IPS DF 4.7 (cell line): ENCODE data around the gene DENND6B.

Experiments used
- DNase-seq: peaks from one replicate; pipeline ENCODE4 v3.0.0-alpha.2; 2013; ENCODE audit warnings: low spot score; ENCODE audit errors: extremely low read depth

Gene DENND6B

DNA sequence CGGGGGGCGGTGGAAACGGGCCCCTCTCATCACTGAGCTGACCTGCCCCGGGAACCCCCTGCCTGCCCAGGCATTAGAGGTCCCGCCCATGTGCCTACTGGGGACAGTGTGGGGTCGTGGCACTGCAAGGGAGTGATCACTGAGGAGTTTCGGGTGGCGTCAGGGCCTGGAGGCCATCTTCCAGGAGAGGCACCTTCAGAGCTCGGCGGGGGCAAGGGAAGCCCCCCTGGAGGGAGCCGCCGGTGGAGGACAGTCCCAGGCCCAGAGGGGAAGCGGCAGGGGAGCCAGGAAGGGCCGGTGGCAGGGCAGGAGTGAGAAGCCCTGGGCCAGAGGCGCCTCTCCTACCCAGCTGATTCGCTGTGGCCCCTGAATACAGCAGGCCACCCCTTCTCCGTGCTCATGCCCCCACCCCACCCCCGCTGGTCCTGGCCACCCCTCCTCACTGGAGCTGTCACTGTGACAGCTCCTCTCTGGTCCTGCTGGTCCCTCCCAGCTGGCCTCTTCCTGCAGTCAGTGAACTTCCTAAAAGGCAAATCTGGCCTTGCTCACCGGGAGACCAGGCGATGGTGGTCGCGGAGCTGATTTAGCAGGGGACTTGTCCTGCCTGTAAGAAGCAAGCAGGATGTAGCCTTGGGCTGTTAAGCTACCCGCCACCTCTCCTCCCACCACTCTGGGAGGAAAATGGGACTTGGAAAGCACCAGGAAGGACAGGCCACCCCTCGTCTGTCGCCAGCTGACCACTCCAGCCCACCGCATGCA, 54.6 kb downstream of the DENND6B start:
- DNase-seq = no peak

DNA sequence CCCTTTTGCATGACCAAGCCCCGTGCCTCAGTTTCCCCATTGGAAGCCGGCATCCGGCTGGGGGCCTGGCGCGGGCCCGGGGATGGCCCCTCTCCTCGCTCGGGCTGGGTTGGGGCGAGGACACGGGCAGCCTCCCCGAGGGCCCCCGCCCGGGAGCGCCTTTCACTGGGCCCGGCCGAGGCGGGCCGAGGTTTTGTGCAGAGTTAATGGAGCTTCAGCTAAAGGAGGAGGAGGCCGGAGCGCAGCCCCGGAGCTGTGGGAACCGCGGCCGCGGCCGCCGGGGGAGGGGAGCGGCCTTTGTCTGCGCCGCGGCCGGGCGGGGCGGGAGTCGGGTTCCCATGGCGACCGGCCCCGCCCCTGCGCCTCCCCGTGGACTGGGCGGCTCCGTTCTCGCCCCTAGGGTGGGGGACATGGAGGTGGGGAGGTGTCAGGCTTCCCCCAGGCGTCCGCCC, 55.3 kb downstream of the DENND6B start:
- DNase-seq = no peak

DNA sequence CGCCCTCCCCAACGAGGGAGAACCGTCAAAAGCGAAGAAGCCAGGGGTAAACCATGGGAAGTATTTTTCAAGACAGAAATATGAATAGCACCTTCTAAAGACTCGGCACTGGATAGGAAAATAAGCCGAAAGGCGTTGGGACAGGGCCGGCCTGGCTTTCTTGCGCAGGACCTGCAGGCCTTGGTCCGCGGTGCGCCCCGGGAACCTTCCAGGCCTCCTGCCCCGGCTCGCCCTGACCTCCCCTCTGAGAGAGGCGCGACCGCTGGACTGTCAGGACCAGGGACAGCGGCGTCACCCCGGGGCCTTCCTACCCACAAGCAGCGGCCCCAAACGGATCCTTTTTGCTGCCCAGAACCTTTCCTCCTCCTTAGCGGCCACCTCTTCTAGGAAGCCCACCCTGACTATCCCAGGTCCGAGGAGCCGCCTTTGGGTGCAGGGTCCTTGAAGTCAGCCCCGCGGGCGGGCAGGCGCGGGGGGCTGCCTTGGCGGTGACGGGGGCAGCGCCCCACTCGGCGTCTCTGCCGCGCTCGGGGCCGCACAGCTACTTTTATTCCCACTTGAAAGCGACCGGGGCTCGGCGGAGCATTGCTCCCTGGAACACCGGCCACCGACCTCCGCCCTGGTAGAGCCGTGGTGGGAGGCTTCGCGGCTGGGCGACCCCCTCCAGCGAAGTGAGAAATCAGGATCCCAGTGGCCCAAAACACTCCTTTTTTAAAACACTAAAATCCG, 56.0 kb downstream of the DENND6B start:
- DNase-seq = no peak

DNA sequence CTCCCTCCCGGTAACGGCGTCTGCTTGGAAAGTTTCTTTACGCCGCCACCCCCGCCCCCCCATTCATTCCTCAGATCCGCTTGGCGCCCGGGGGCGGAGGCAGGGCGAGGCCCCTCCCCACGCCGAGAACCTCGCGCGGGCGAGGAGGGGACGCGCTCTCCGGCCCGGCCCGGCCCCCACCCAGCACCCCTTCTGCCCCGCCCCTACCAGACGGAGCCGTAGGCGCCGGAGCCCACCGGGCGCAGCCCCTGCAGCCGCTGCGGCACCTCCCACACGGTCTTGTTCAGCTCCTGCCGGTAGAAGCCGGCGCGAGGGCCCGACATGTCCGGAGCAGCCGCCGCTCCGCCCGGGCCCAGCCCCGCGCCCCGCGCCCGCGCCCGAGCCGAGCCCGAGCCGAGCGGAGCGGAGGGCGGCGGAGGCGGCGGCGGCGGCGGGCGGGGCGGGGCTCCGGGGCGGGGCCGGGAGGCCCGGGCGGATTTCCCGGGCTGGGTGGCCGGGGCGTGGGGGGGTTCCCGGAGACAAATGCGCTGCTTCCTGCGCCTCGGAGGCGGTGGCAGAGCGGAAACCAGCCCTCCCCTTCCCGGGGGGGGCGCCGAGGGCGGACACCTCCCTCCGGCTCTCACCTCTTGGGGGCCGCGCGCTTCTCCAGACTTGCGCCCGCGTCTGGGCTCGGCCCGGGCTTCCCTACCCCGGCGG, 56.7 kb downstream of the DENND6B start, which contains the start of gene MAPK11:
TSS of gene MAPK11 (minus strand) at position 411 of the 696 bp plus-strand sequence. CDS start at position 323, 88 bp downstream.
- no peak for DNase-seq

DNA sequence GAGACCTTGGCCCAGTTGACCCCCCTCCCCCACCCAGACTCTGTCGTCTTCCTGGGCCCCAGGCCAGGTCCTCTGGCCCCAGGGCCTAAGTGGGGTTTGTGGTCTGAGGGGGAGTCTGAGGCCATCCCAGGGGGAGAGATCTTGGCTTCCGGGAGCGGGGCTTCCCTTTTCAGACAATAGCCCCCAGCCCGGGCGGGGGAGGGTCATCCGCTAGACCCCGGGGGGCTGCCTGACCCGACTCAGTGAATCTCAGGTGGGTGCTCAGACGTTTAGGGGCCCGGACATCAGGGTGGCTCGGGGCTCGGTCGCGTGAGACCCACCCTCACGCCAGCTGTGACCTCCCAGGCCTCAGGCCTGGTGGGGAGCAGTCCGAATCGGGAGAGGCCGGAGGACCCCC, 57.2 kb downstream of the DENND6B start:
- DNase-seq = no peak

DNA sequence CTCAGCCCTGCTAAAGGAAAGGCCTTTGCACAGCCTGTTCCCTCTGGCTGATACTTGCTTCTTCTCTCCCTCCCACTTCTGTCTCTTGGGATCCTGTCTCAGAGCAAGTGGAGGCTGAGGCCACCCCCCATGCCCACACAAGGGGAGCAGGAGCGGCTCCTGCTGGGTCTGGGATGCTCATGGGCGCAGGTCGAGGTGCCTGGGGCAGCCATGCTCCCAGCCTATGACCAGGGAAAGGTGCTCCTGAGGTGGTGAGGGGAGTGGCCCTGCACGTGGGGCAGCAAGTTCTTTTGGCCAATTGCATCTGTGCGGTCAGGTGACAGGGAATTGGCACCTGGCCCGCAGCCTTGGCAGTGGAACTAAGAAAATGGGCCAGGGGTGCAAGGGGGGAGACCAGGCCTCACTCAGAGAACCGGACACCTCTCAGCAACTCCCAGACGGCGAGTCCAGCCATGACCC, 58.1 kb downstream of the DENND6B start:
- no peak for DNase-seq

DNA sequence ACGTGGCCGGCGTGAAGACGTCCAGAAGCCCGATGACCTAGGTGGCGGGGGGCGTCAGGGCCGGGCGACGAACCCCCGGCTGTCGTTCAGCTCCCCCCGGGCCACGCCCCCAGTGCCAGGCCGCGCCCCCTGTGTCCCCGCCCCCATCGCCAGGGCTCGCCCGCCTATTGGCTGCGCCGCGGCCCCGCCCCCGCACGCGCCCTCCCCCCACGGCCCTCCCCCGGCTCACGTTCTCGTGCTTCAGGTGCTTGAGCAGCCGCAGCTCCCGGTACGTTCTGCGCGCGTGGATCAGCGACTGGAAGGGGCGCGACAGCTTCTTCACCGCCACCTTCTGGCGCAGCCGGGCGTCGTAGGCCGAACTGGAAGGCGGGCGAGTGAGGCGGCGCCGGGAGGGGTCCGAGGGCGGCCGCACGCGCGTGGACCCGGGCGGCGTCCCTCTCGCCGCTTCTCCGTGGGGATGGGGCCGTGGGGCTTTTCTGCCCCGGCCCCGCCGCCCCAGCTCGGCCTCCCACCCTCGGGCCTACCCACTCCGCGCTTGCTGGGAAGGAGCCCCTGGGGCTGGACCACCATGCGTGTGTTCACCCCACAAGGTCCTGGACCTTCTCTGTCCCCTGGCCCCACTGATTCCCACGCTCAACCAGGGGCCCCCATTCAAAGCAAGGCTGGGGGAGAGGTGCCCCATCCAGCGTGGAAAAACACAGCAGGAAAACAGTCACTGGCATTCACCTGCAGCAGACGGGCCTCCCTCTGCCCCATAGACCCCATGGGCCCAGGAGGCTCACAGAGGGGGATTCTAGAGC, 59.0 kb downstream of the DENND6B start:
- no peak for DNase-seq

DNA sequence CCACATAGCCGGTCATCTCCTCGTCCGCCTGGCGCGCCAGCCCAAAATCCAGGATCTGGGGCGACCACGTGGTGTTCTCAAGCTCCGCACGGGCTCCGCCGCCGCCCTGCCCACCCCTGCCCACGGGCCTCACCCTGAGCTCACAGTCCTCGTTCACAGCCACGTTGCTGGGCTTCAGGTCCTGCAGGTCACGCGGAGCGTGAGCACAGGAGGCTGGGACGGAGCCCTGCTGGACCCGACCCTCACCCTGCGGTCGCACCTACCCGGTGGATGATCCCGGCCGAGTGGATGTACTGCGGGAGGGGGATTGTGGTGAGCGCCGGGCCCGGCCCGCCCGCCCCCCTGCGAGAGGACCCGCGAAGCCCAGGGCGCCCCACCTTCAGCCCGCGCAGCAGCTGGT, 59.8 kb downstream of the DENND6B start:
- no peak for DNase-seq

DNA sequence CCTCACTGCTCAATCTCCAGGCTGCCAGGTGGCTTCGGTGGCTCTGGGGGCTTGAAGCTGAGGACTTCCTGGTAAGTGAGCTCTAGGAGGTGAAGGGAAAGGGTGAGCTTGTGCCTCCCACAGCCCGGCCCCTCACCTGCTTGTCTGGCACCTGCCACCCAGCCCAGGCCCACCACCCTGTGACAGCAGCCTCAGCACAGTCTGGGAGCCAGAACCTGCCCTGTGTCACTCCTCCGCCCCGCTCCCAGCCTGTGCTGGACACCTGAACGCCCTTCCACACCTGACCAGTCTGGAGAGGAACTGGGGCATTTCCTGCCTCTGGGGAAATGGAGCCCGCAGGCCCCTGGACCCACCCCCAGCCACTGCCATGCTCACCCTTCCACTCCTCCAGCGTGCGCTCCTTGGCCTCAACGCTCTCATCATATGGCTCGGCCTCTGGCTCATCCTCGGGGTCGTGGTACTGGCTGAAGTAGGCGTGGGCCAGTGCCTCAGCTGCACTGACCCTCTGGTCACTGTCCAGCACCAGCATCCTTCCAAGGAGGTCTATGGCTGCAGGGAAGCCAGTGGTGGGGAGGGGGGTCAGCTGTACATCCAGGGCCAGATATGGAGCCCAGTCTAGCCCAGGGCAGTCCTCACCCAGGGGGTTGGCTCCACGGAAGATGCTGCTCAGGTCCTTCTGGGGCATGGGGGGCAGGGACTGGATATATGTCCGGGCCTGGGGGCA, 61.7 kb downstream of the DENND6B start:
- DNase-seq = no peak

DNA sequence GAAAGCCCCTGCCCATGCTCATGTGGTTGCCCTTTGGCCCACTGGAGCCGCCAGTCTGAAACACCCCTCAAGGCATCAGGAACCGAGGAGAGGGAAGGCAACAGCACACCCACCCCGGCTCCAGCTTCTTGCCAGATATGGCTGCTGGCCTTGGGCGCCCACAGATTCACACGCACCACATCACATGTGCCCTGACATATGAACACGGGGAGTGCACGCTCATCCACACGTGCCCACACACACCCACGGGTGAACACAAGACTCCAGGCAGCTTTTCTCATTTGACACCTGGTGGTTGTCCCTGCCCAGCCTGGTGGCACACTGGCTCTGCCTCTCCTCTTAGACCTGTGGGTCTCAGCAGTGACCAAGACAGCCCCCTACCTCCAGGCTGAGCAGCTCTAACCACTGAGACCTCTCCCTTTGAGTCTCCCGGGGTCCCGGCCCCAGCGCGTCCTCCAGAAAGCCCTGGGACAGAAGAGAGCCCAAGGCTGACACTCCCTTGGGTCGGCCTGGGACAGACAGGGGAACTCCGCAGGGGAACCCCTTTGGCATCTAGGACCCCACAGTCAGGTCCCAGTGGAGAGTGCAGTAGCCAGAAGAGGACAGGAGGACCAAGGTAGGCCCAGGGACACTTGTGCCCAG, 62.6 kb downstream of the DENND6B start:
- no peak for DNase-seq

DNA sequence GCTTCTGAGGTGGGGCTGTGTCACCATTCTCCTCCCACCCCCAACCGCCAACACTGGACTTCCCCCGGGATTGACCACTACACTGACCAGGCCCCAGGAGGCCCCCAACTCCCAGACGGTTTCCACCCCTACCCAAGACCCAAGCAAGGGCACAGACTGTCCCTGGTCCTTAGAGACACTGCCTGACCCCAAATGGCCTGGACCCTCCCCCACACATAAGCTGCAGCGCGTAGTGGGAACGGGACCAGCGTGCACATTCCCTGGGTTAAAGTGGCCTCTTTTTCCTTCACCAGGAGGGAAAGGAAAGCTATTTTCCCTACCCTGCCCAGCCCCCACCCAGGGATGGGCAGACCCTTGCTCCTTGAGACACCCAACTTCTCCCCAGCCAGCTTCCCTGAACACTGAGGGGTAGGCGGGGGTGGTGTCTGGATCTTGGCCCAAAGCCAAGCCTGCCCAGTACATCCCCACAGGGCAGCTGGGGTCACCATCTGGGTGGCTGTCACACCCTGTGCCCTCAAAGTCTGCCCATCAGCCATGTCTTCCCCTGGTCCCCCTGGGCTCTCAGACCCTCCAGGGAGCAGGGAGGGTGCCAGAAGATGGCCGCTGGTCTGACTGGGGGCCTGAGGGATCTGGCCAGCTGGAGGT, 63.7 kb downstream of the DENND6B start:
- no peak for DNase-seq

DNA sequence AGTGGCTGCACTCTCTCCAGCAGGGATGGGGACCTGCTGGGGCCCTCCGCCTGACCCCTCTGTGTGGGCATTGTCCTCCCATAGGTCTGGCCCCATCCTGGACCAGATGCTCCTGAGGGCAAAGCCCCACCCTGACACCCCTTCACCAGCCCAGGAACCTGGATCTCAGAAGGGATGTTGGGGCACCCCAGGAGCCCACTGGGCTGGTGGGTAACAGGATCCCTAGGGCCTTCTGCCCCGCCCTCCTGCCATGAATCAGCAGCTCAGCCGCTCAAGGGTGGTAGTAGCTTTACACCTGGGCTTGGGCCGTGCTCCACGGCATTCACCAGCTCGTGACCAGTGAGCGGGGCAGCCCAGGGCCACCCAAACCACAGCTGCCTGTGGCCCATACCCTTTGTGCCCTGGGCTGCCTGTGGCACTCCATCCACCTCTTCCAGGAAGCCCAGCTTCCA, 64.3 kb downstream of the DENND6B start:
- no peak for DNase-seq

DNA sequence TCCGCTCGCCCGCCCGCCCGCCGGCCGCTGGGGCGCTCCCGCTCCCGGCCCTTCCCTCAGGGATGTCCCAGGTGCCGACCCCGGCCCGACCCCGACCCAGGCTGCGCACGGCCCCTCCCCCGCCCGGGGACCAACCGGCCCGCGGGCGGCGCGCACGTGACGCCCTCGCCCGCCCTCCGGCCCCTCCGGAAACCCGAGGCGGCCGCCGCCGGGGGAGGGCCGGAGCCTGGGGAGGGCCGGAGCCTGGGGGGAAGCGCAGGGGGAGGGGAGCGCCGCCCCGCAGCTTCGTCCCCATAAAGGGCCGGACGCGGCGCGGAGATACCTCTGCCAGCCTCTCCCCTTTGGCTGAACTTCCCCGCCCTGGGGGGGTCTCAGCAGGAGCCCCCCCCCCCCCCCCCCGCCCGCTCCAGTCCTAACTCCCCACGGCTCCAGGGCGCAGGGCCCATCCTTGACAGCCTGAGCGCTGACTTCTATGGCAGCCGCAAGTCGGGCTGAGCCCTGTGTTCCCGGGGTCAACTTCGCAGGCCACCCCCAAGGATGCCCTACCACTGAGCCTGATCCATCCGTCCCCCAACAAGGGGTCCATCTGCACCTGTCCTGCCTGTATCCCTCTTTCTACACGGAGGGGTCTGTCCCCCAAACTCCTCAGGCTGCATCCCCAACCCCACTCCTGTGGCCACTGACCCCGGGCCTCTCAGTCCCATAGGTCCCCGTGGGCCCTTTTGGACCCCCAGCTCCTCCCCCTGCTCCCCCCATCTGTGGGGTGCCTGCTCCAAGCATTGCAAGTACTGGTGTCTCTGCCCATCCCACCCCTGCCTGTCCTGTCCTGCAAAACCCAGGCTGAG, 65.0 kb downstream of the DENND6B start, which contains the start of gene MAPK12:
TSS of gene MAPK12 (minus strand) at position 69 of the 845 bp plus-strand sequence. CDS start 174 bp downstream, outside the sequence.
- no peak for DNase-seq

DNA sequence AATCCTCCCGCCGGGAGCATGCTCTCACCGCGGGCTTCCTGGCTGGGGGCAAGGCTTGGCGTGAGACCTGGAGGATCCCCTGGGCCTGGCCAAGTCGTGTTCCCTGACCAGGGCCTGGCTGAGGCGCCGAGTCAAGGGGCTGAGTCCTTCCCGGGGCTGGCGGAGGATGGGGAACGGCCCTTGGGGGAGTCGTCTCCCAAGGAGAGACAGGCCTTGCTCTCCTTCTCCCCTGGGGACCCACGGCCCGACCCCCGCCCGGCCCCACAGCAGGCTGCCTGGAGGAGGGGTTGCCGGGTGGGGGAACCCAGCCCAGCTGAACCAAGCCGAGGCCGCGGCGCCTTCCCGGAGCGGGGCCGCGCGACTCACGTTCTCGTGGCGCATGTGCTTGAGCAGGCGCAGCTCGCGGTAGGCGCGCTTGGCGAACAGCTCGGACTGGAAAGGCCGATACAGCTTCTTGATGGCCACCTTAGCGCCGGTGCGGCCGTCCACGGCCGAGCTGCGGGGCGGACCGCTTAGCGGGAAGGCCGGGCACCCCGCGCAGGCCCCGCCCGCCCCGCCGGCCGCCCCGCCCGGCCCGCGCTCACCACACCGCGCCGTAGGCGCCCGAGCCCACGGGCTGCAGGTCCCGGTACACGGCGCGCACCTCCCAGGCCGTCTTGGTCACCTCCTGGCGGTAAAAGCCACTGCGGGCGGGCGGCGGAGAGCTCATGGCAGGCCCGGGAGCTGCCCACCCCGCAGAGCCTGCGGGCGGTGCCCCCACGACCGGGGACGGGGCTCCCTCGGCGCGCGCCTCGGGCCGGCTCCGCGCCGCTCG, 65.8 kb downstream of the DENND6B start:
- no peak for DNase-seq

DNA sequence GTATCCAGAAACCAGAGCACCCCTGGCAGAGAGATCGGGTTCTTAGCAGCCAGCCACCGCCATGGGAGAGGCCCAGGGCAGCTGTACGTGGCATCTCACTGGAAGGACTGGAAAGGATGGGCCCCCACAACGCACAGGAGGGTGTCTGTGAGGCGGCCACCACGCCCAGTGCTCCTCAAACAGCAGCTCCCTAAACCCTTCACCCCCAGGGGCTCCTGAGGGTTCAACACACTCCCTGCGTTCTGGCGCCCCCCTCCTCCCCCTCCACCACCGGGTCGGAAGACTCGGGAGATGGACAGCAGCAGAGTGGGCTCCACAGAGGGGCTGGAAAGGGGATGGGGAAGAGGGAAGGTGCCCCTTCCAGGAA, 66.4 kb downstream of the DENND6B start:
- DNase-seq = no peak

DNA sequence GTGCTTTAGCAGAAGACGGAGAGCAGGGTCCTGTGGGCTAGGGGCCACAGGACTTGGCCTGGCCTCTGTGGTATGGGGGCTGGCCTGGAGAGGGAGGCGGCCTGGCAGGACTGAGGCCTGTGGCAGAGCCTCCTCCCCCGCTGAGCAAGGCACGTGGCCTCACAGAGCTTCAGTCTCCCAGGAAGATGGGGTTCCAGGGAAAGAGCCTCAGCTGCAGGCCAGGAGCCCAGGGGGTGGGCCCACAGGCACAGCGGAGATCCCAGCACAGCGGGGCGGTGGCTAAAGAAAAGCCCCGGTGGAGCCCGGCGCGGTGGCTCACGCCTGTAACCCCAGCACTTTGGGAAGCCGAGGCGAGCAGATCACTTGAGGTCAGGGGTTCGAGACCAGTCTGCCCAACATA, 67.5 kb downstream of the DENND6B start:
- no peak for DNase-seq
